Neural crest cell (in vitro differentiated cells): ENCODE measurements around the gene IPO5. TPM values are rescaled to one million over a fixed set of nuclear protein-coding genes. Genes with fewer than 3 reads are reported as not detected.
A peak's percentile ranks its signal among the peaks of the same experiment; 100 is the strongest.

ENCODE experiments used
- DNase-seq: peaks from one replicate; pipeline ENCODE4 v3.0.0; 2021; ENCODE audit warnings: low read depth, mixed read lengths, low spot score
- H3K27ac Mint-ChIP-seq: one replicate; pipeline ENCODE4 v1.8.0; 2021; ENCODE audit warnings: mild to moderate bottlenecking, mixed read lengths; ENCODE audit not compliant: unreplicated experiment
- H3K27me3 Mint-ChIP-seq: 2 replicates; pipeline ENCODE4 v1.8.0; 2021; ENCODE audit warnings: low read depth, mild to moderate bottlenecking, mixed read lengths
- H3K36me3 Mint-ChIP-seq: 2 replicates; pipeline ENCODE4 v1.8.0; 2021; ENCODE audit warnings: low read depth, mild to moderate bottlenecking, mixed read lengths
- H3K4me1 Mint-ChIP-seq: 2 replicates; pipeline ENCODE4 v1.8.0; 2021; ENCODE audit warnings: mixed read lengths
- H3K4me3 Mint-ChIP-seq: one replicate; pipeline ENCODE4 v1.8.0; 2021; ENCODE audit warnings: mild to moderate bottlenecking, mixed read lengths
- H3K9me3 Mint-ChIP-seq: 2 replicates; pipeline ENCODE4 v1.8.0; 2021; ENCODE audit warnings: mixed read lengths
- total RNA-seq: library from RNA; stranded (reverse); gene quantifications from 2 replicates; pipeline ENCODE4 v1.2.1, GENCODE V29; 2021
- TF ChIP-seq, protein P1 (sequence below): fragments of 200-600 bp; sonication (generic); conservative IDR thresholded peaks from 2 replicates; pipeline ENCODE4 v1.5.0; 2021; ENCODE audit warnings: antibody characterized with exemption, mild to moderate bottlenecking

IPO5 gene
- total RNA-seq, 1 donor from 2014 or later, result 249 TPM

GRCh38 chr13:98059276-98059675 is 105.8 kb downstream of the IPO5 start:
- TF ChIP-seq, protein P1, sequence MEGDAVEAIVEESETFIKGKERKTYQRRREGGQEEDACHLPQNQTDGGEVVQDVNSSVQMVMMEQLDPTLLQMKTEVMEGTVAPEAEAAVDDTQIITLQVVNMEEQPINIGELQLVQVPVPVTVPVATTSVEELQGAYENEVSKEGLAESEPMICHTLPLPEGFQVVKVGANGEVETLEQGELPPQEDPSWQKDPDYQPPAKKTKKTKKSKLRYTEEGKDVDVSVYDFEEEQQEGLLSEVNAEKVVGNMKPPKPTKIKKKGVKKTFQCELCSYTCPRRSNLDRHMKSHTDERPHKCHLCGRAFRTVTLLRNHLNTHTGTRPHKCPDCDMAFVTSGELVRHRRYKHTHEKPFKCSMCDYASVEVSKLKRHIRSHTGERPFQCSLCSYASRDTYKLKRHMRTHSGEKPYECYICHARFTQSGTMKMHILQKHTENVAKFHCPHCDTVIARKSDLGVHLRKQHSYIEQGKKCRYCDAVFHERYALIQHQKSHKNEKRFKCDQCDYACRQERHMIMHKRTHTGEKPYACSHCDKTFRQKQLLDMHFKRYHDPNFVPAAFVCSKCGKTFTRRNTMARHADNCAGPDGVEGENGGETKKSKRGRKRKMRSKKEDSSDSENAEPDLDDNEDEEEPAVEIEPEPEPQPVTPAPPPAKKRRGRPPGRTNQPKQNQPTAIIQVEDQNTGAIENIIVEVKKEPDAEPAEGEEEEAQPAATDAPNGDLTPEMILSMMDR, result no peak
- Mint-ChIP-seq H3K4me1 (peaks cover 15% of the 10 kb centered on the region), H3K36me3 (no peaks in the 10 kb centered on the region), H3K27ac (no peak overlapping the region), H3K9me3 (no peaks in the 10 kb centered on the region), H3K27me3 (no peaks in the 10 kb centered on the region), H3K4me3 (no peak overlapping the region)
- no peak for DNase-seq

DNA sequence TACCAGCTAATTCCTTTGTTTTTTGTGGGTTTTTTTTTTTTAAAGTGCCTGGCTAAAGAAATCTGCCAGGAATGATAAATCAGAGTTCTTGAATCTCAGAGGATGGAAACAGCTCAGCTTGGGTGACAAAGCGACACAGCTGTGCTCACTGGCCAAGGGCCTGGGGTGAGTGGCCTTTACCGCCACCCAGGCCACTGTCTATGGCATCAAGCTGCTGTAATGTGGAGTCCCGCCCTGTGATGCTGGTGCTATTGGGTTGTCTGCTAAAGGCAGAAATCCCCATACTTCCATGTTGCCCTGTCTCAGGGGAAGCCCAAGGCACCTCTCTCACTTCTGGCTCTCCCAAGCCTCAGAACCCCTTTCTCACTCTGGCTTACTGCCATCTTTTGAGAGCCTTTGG is 106.8 kb downstream of the IPO5 start:
- no peak overlapping the region for H3K27ac Mint-ChIP-seq
- peaks cover 15% of the 10 kb centered on the region for H3K4me1 Mint-ChIP-seq
- no peak for DNase-seq
- H3K4me3 Mint-ChIP-seq, result no peak overlapping the region
- no peaks in the 10 kb centered on the region for H3K9me3 Mint-ChIP-seq
- TF ChIP-seq, protein P1, result no peak
- H3K27me3 Mint-ChIP-seq, result no peaks in the 10 kb centered on the region
- no peaks in the 10 kb centered on the region for H3K36me3 Mint-ChIP-seq

DNA sequence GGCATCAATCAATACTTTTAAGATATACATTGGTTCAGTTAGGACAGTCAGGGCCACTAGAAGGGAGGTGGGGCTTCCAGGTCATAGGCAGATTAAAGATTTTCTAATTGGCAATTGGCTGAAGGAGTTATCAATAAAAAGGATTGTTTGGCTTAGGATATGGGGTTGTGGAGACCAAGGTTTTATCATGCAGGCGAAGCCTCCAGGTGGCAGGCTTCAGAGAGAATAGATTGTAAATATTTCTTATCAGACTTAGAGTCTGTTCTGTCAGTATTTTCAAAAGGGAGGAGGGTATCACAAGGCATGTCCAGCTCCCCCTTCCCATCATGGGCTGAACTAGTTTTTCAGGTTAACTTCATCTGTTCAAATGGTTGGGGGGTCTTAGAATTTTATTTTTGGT is 112.0 kb downstream of the IPO5 start:
- H3K9me3 Mint-ChIP-seq, result no peaks in the 10 kb centered on the region
- no peaks in the 10 kb centered on the region for H3K36me3 Mint-ChIP-seq
- H3K27ac Mint-ChIP-seq, result no peak overlapping the region
- TF ChIP-seq, protein P1, result no peak
- H3K27me3 Mint-ChIP-seq, result no peaks in the 10 kb centered on the region
- DNase-seq, result no peak
- peaks cover 5% of the 10 kb centered on the region for H3K4me1 Mint-ChIP-seq
- H3K4me3 Mint-ChIP-seq, result no peak overlapping the region

- TF ChIP-seq, protein P1, result no peak
- H3K27me3 Mint-ChIP-seq, result no peaks in the 10 kb centered on the region
- no peaks in the 10 kb centered on the region for H3K4me1 Mint-ChIP-seq
- no peak for DNase-seq
- H3K9me3 Mint-ChIP-seq, result no peaks in the 10 kb centered on the region
- no peaks in the 10 kb centered on the region for H3K36me3 Mint-ChIP-seq
- H3K4me3 Mint-ChIP-seq, result no peak overlapping the region
- H3K27ac Mint-ChIP-seq, result no peak overlapping the region
Measured at GRCh38 chr13:98066636-98067035, 113.2 kb downstream of the IPO5 start.

DNA sequence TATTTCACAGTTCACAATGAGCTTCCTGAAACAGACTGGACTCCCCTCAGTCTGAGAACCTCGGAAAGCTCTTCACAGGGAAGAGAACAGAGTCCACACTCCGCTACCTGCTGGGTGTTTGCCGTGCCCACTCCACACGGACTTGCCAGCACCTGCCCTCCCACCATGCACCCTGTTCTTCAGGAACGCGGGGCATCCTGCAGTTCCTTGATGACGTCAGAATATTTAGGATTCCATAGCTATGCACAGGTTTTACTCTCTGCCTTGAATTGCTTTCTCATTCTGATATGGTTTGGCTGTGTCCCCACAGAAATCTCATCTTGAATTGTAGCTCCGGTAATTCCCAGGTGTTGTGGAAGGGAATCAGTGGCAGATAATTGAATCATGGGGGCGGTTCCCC is 115.0 kb downstream of the IPO5 start:
- DNase-seq, result no peak
- H3K27ac Mint-ChIP-seq, result peak overlapping the region; percentile 43
- no peaks in the 10 kb centered on the region for H3K36me3 Mint-ChIP-seq
- no peaks in the 10 kb centered on the region for H3K4me1 Mint-ChIP-seq
- no peak overlapping the region for H3K4me3 Mint-ChIP-seq
- no peaks in the 10 kb centered on the region for H3K27me3 Mint-ChIP-seq
- no peaks in the 10 kb centered on the region for H3K9me3 Mint-ChIP-seq
- TF ChIP-seq, protein P1, result no peak

DNA sequence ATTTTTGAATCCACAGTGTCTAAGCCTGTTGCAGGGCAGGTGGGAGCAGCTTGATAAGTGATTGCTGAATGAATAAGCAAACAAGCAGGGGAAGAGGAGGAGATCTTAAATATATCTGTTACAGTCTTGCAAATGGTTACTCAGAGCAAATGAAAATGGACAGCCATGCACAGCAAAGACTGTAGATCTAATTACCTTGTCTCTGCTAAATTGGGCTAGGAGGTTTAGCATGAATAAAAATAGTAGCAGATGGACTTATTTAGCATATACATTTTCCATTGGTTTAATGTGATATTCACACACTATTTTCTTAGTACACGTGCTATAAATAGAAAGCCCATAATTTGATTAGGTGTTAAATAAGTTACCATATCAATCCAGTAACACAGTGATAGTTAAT is 116.5 kb downstream of the IPO5 start:
- Mint-ChIP-seq H3K4me1 (no peaks in the 10 kb centered on the region), H3K36me3 (no peaks in the 10 kb centered on the region), H3K27ac (no peak overlapping the region), H3K27me3 (no peaks in the 10 kb centered on the region), H3K9me3 (no peaks in the 10 kb centered on the region), H3K4me3 (no peak overlapping the region)
- DNase-seq, result no peak
- TF ChIP-seq, protein P1, result no peak
